K562 (cell line): ENCODE measurements around the gene DYNC1I2. TPM values are rescaled to one million over a fixed set of nuclear protein-coding genes. Genes with fewer than 3 reads are reported as not detected.

Source experiments
- ZNF318 ChIP-seq, 2 experiments: fragments of 450-650 bp; IDR thresholded peaks; 2 replicates each; pipeline ENCODE4 v1.6.1; 2016; ENCODE audit warnings: mild to moderate bottlenecking in 2 of 2, borderline replicate concordance in 1 of 2, low read depth in 1 of 2, moderate library complexity in 1 of 2
- polyA plus RNA-seq, 8 experiments: library from polyadenylated mRNA; depleted of rRNA in 4 of 8; stranded (reverse) in 5 of 8; unstranded in 3 of 8; fragments of >200 nt; fragmentation: Nextera tagmentation in 2 of 8; fragmentation: Illumina TruSeq in 1 of 8; extraction: Ambion mirVana in 2 of 8; extraction: Trizol in 1 of 8; gene quantifications; 2 replicates each; pipeline versions ENCODE4 v1.2.1 to v1.2.3, GENCODE V29; 2011 to 2014; ENCODE audit warnings: inconsistent platforms in 1 of 8, missing spikeins in 1 of 8
- total RNA-seq, 7 experiments: library from RNA; depleted of rRNA in 6 of 7; stranded (reverse); fragments of >200 nt in 6 of 7; fragmentation: Illumina TruSeq in 2 of 7; extraction: Trizol in 2 of 7; gene quantifications; 2 replicates each; pipeline versions ENCODE4 v1.2.1 to v1.2.3, GENCODE V29; 2011 to 2021; ENCODE audit warnings: low replicate concordance in 1 of 7

The DYNC1I2 gene
- total and polyA plus RNA-seq, 9 of the 15 experiments (the other 6 are each of a cell fraction or from before 2014, with no cell fraction given): 59.1 to 204 (median 100) TPM

- no peak for TF ChIP-seq ZNF318 (IDR thresholded peaks at IDR 0.05; ENCODE audit: borderline replicate concordance in 1 of 2, low read depth in 1 of 2)
- TF ChIP-seq, all 486 proteins: peak for 0
Observed at GRCh38 chr2:171726847-171727450, 39.7 kb downstream of the DYNC1I2 start (continued).
